NCI-H510A treated with DMSO at 0.1 percent for 48 hours (cell line): ENCODE results near the gene DLX5.

Source experiments
- DNase-seq: peaks from one replicate; lab custom pipeline; 2025; lab: John Stamatoyannopoulos, UW

DLX5 gene

DNA sequence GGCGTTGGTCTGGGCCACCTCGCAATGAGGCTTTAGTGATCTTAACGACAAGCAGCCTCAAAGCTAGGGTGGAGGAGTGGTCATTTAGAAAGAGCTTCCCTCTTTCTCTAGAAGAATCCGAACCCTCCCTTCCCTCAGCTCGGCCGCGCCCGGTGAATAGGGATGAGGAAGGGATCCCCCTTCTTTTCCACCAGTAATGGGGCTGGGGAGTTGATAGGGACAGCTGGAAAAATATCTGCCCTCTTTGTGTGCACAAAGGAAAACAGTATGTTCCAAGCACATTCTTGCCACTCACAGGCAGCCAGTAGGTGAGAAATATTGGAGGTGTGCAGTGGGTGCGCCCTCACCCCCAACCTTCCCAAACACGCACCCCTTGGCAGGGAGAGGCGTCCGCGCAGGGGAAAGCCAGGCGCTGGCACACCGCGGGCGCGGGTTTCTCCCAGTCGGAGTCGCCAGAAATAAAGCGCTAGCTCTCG is 6.5 kb downstream of the DLX5 start:
- no peak for DNase-seq

DNA sequence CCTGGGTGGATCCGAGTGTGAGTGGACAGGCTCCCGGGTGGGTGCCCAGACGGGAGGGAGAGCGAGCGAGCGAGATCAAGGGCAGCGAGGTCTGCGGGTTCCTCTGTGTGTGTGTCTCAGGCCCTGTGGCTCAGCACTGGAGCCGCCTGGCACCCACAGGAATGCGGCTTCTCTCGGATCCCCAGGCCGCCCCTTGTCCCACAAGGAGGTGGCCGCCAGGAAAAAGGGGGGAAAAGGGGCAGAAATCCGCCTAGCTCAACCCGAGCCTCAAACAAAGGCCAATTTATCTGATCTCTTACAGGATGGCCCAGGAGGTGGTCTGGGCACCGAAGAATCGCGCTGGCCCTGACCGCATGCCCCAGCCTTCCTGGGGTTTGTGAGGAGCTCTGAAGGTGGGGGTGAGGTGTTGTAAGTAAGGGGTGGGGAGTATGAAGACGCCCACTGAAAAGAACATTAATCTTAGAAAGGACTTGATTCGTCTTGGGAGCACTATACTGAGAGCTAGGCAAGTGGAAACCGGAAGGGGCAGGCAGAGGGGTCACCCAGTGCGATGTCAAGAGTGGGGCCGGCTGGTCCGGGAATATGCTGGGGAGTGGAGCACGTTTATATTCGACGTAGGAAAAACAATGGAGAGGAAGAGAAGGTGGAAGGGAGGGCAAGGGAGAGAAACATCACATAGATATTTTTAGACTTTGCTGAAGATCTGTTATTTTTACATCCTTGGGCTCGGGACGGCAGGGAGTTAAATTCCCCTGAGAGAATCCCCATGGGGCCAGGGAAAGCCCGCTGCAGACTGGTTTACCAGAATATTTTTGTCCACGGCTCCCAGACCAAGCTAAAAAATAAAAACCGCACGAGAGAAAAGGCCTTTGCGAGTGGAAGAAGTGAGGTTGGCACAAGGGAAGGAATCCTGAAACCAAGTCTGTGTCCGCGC is 7.2 kb downstream of the DLX5 start:
- no peak for DNase-seq

DNA sequence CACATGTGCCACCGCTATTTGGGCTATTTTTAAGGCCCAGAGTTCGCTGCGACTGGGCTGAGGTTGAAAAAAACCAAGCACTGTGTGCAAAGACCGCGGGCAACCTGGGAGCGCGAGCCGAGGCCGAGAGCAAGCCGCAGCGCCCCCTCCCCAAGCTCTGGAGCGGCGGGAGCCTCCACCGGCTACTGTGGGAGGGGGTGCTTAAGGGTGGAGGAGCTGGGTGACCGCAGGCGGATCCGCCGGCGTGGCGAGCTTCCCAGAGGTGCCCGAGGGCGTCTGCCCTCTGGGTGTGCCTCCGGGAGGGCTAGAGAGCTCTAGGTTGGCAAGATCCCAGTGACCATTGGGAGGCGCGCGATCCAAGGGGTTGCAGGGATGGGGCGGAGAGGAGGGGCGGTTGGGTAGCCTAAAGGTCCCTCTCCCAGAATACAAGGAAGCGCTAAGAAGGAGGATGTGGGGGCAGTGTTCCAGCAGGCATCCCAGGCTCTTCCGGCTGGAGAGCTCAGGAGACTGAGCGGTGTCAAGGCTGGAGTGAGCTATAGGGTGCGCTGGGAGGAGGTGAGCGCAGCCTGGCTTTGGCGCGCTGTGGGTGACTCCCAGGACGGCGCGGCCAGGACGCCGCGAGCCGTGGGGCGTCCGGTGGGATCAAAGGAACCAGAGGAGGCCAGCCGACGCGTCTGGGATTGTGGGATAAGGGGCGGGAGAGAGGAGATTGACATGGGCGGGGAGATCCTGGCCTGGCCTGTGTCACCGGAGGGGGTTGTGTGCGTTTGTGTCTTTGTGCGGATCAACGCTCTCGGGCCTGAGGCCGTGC is 8.0 kb downstream of the DLX5 start:
- peak; percentile 32 for DNase-seq

DNA sequence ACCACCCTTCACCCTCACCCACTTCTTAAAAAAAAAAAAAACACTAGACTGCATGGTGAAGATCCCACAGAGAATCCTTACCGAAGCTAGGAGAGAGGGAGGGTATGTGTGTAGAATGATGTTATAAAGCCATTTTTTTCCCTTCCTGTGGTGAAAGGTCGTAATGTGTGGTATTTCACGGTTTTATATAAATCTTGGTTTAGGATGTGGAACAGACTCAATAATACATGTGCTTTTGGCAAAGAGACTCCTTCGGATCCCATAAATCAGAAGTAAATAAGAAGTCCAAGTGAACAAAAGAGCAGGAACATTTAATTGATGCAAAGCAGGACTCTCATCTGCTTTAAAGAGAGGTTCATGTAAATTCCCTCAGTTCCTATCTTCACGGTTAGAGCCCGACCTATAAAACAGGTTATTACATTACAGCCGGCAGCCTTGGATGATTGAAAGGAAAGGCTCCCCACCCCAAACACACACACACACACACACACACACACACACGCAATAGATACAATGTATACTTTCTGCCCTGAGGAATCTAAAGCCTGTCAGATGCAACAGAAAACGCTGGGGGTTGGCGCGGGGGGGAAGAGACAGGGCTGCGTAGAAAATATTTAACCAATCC is 8.8 kb downstream of the DLX5 start:
- no peak for DNase-seq

DNA sequence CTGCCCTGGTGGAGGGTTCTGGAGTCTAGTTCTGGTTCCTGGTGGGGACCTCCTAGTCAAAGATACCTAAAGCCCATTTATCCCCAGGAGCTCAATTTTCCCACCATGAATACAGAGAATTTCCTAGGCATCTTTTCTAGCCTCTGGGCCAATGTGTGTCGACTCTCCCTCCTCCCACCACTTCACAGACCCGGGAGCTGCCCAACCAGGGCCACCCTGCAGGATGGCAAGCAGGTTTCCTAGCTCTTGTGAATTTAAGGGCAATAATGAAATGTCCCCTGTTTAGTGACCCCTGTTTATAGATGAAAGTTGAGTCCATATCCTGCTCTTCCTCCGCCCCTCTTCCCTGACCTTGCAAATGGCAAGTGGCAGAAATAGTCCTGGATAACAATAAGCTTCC is 9.4 kb downstream of the DLX5 start:
- no peak for DNase-seq

DNA sequence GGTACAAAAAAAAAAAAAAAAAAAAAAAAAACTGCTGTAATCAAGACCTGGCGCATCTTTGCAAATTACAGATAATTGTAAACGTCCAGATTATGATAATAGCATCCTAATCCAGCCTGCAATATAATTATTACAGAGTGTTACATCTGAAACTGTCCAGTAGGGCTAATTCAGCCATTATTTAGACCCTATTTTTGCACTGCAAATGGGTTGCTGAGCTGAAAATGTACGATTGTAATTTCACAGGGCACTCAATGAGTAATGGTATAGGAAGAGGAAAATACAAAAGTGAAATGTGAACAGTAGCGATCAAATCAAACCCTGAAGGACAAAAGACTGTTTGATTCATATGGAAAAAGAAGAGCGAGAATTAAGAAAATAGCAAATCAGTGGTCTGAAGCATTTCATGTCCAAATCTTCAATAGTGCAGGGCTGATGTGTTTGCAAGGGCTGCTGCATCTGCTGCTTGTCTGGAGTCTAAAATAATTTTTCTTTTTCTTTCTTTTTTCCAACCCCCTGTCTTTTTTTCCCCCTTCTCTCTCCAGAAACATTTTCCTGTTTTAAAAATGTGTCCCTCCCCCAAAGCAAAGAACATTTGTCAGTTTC is 10.4 kb downstream of the DLX5 start:
- DNase-seq, result no peak

DNA sequence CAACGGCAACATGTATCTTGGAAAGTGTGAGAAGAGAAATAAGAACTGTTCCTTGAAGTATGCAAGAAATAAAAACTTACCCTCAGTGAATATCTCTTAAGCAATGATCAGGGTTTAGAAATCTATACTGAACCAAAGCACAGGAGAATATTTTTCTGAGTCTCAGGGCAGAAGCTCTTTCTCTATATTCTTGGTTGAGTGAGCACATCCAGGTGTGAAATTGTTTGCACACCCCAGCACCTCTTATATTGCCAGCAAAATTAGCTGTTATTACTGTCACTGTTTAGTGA is 10.8 kb downstream of the DLX5 start:
- no peak for DNase-seq

DNA sequence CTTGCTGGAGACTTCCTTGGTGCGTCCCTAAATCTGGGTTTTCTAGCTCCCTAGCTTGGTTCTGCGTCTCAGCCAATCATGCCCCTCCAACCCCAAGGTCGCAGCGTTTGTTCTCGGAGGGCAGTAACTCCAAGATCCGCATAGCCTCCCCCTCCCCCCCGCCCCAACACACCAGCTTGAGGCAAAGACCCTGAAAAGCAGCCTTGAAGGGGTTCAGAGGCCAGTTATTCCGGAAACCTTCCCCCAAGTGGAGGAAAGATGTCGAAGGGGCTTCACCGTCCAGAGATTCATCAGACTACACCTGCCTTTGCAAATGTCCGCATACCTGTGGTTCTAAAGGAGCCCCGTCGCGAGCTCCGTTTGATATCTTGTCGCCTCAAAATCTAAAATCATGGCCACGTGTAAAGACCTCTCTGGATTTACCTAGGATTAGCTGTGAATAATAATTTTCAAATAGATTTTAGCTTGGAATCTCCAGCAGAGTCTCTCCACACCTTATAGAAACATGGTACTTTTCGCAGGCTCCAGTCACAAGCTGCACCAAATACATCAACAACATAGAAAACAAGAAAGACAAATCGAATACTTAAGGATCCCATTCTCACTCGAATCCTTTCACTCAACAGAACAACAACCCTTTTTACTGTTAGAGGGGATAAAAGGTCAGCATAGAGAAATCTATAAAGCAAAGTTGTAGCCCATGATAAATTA is 11.3 kb downstream of the DLX5 start:
- no peak for DNase-seq

DNA sequence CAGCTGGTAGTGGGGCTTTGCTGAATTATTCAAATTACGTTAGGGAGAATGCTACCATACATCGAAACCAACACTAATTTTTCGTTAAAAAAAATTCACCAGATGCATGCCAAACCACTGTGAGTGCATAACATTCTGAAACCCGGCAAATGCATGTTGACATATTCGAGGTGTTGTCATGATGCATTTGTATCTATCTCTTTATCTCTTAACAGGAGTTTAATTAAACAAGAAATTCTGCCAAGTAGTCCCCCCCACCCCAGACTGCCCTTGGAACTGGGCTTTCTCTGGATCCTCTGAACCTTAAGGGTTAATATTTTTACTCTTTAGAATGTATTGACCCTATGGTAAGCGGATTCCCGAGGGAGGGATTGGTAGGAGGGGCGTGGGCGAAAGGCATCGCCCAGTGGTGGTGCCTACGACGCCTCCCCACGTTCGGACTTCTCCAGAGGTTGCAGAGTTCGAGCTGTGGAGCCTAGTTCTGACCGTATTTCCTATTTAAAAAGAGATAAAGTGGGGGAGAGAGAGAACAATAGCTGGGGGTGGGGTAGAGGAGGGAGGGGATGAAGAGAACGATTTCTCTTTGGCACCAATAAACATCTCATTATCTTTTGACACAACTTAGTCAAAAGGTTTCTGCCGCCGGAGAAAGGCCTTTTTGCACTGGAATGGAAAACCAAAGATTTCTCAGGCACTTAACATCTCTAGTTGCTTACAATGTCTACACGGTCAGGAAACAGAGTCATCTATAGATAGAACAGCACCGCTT is 12.1 kb downstream of the DLX5 start:
- DNase-seq, result no peak

DNA sequence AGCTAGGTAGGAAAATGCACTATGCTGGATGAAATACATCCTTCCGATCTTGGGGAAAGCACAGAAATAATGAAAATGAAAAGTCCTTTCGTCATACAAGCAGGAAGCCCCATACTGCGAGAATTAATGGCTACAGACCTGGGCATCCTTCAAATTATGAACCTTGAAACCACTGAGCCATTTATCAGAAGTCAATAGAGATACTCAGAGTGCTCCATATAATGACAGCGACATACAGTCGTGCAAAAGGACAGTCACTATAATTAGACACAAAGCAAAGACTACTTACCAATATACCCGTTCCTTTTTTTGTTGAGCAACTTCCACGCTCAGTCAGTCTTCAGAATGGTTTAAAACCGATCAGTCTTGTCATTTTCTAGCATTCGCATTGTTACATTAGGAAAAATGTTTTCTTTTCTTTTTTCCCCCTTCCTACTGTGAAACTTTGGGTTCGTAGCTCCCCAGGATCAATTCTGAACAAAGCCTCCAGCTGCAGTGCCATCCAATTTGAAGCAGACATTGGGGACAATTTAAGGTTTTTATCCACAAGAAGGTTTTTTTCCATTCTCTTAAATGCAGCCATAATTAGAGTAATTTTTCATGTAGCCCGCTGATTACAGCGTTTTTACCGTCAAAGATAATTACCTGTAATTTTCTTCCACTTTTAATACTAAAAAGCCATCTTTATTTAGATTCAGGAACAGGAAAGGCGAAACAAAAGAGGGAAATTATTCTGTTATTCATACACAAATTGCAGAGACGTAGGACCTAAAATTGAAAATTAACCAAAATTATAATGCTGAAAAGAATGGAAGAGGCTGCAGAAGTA is 12.9 kb downstream of the DLX5 start:
- no peak for DNase-seq

DNA sequence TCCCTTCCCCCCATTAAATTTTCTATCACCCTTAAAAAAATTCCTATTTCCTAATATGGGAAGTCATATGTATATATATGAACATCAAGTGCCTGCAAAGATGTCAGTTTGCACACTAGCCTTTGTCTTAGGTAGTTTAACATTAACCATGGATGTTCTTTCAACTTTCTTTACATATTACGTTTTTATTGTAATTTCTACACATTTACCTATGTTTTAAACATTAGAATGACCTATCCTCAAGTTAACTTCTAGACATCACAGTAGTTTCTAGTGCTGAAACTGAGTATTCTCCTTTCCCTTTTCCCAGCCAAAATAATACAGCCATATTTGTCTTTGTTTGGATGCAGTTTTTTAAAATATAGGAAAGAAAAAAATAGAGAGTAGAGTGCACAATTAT is 13.5 kb downstream of the DLX5 start:
- no peak for DNase-seq

DNA sequence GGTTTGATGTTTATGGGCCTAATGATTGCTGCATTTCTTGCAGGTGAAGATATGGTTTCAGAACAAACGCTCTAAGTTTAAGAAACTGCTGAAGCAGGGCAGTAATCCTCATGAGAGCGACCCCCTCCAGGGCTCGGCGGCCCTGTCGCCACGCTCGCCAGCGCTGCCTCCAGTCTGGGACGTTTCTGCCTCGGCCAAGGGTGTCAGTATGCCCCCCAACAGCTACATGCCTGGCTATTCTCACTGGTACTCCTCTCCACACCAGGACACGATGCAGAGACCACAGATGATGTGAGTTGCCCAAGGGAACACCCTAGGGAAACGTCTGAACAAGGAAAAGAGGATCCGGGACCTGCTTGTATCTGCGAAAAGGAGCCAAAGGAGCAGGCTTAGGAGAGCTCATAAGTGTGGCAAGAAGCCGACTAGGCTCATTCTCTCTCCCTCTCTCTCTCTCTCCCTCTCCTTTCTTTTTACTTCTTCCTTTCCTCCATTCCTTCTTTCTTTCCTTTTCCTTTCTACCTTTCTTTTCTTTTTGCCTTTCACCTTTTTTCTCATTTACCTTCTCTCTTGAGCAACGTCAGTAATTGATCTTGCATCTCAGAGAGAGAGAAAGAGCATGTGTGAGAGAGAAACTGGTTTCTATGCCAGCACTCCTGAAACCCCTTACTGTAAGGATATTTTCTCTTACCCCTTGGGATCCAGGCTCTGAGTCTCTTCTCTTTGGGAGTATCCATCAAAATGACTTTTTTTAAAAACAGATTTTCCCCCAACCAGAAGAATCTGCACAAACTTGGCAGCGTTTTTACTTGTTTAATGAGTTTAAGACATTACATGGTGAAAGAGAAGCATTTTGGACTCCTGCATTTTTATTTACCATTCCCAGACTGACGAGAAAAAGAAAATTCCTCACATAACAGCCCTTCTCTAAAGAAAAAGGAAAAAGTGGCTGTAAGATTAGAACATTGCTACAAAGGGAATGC is 14.6 kb downstream of the DLX5 start:
- no peak for DNase-seq

DNA sequence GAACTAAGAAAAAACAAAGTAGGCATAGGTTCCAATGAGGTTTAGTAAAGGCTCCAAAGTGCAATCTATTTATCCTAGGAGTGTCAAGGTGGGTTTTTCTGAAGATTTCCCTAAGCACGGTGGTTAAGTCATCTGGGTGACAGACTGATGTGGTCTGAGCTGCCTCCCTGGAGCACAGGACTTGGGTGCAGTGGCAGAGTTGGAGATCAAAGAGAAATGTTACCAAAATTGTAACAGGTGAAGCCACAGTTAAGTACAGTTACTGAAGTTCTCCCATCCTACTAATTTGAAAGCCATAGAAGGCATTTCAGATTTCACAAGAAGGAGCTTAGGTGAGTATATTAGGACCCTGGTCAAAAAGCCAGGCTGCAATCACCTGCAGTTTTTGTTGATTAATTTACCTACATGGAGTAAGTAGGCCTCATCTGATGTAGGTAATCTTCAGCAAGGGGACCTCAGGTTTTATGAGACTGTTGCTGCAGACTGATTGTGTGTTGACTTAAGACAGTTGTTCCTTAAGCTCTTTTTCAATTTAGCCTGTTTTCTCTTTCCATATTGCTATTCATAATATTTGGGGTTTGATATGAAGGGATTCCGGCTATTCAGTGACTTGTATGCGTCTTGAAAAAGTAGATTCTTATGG is 16.2 kb downstream of the DLX5 start:
- no peak for DNase-seq

DNA sequence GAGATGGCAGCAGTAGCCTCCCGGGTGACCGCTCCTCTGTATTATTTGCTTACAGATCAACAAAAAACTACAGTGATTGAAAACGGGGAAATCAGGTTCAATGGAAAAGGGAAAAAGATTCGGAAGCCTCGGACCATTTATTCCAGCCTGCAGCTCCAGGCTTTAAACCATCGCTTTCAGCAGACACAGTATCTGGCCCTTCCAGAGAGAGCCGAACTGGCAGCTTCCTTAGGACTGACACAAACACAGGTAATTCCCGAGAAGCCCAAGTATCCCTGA is 17.1 kb downstream of the DLX5 start:
- DNase-seq, result no peak

DNA sequence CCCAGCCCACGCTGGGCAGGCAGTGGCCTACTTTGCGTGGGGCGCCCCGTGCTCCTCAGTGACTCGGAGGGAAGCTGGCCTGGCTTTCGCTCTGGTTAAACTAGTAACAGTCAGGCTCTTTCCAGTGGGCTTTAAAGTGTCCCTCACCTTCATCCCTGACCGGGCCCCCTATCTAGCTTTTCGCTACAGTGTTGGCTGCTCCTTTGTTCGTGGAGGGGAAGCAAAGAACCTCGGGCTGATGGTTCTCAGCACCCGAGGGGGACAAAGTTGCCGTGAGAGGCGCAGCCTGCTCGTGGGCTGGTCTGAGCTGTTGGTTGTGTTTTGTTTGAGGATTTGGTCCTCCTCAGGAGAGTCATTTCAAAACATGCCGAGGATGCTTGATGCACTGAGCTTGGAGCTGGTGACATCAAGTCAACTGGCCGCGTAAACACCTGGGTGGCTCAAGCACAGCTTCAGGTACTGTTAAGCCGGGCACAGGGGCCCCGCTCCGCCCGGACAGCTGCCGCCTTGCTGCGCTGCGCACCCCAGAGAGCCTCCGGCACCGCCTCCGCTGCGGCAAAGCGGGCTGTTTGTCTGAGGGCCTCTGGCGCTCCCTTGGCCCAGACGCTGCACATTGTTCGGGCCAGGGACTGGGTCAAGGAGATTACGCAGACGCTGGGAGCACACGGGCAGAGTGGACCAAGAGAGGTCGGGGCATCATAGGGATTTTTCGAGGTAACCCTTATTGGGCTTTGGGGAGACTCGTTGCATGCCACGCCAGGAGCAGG is 17.6 kb downstream of the DLX5 start:
- no peak for DNase-seq

DNA sequence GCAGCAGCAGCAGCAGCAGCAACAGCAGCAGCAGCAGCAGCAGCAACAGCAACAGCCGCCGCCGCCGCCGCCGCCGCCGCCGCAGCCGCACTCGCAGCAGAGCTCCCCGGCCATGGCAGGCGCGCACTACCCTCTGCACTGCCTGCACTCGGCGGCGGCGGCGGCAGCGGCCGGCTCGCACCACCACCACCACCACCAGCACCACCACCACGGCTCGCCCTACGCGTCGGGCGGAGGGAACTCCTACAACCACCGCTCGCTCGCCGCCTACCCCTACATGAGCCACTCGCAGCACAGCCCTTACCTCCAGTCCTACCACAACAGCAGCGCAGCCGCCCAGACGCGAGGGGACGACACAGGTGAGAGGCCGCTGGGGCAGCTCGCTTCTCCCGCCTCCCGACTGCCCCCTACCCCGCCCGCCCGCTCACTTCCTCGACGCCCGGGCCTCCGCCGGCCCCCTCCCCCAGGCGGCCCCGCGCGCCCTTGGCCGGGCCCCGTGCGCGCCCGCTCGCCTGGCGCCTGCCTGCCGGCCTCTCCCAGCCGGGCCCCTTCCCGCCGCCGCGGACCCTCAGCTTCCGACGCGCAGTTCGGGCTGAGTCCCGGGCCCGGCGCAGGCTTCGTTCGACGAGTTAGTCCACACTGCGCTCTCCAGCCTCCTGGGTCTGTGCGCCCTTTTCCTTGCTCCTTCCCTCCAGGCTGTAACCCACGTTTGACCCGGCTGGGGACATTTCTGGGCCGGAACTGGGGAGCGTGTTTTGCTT is 18.4 kb downstream of the DLX5 start:
- DNase-seq, result peak; percentile 21
